Measurements from ENCODE around the gene EGFL7. TPM values are rescaled to one million over a fixed set of nuclear protein-coding genes. Genes with fewer than 3 reads are reported as not detected.

EGFL7 gene
- total and polyA plus RNA-seq, 2 of the 8 experiments (the other 6 are each of a cell fraction or from before 2014, with no cell fraction given) = 37.8 to 53.4 TPM

- Histone ChIP-seq H3K14ac (ENCODE audit: insufficient read length) (no peak overlapping the region), H3K23me2 (ENCODE audit: low read depth, low read length) (no peaks in the 10 kb centered on the region), H4K91ac (replicated peaks; ENCODE audit: insufficient read length, low read length) (no peak overlapping the region), H2BK20ac (ENCODE audit: low read length) (no peak overlapping the region), H2AK5ac (ENCODE audit: low read depth, low read length) (no peak overlapping the region; the same call in 1 of the 2 replicates), H3K79me2 (ENCODE audit: control insufficient read depth in 1 of 2, insufficient read depth in 2 of 2, low read length in 2 of 2) (no peaks in the 10 kb centered on the region), H3K18ac (ENCODE audit: extremely low read depth, low read length) (no peak overlapping the region), H2BK5ac (ENCODE audit: low read depth, low read length) (no peak overlapping the region), H3K56ac (replicated peaks; ENCODE audit: insufficient read length, low read depth, low read length) (no peak overlapping the region), H3K9ac (replicated peaks in 1 of 4; ENCODE audit: extremely low read depth in 1 of 4, low read depth in 3 of 4, low read length in 3 of 4) (no peak overlapping the region), H3K79me1 (ENCODE audit: low read depth, low read length) (no peaks in the 10 kb centered on the region), H3K4me3 (ENCODE audit: extremely low read depth in 1 of 4, insufficient read depth in 2 of 4, low read depth in 3 of 4, low read length in 4 of 4) (no peak overlapping the region), H2AFZ (ENCODE audit: low read length) (no peak overlapping the region), H3K27ac (ENCODE audit: low read depth, low read length) (no peak overlapping the region), H3K23ac (ENCODE audit: insufficient read length) (no peak overlapping the region), H3K36me3 (ENCODE audit: control insufficient read depth in 2 of 4, insufficient read depth in 4 of 4, low read length in 3 of 4) (no peaks in the 10 kb centered on the region), H3K9me3 (ENCODE audit: insufficient read depth in 2 of 2, low read depth in 1 of 2, low read length in 1 of 2) (no peaks in the 10 kb centered on the region), H4K20me1 (replicated peaks in 1 of 2; ENCODE audit: control insufficient read depth in 1 of 2, insufficient read depth in 2 of 2, low read length in 2 of 2) (no peaks in the 10 kb centered on the region), H3K4me2 (ENCODE audit: insufficient read depth in 1 of 2, low read depth in 2 of 2, low read length in 2 of 2) (no peak overlapping the region), H3K27me3 (replicated peaks in 1 of 4; ENCODE audit: control insufficient read depth in 3 of 4, extremely low read depth in 1 of 4, insufficient read depth in 3 of 4, low read length in 3 of 4) (peaks cover 0 to 6% (median 0%) of the 10 kb centered on the region in 4 experiments; a peak in 1 of 7 replicates), H2BK12ac (ENCODE audit: low read depth, low read length) (no peak overlapping the region; the same call in 1 of the 2 replicates), H4K8ac (ENCODE audit: extremely low read depth, insufficient read depth, low read length) (no peak overlapping the region), H3K4ac (replicated peaks; ENCODE audit: insufficient read length, low read depth, low read length) (no peak overlapping the region), H2BK120ac (replicated peaks; ENCODE audit: low read depth, low read length) (no peak overlapping the region), H3K4me1 (replicated peaks in 1 of 4; ENCODE audit: control insufficient read depth in 3 of 4, insufficient read depth in 4 of 4, low read length in 3 of 4) (peaks cover 0 to 10% (median 3%) of the 10 kb centered on the region in 4 experiments; a peak in 4 of 7 replicates), H4K5ac (ENCODE audit: insufficient read length, low read depth, low read length) (no peak overlapping the region), H2BK15ac (ENCODE audit: low read length) (0 out of 2 replicates have a peak overlapping the region, but pooled peaks have one; percentile 29)
- no peak for FAIRE-seq
- TF ChIP-seq SRF (IDR thresholded peaks at IDR 0.05; ENCODE audit: low read depth, low read length) (no peak), CHD1 (IDR thresholded peaks at IDR 0.05; ENCODE audit: low read depth, low read length) (no peak)
- WGBS, 2 experiments (ENCODE audit: extremely low coverage in 1 of 2, insufficient coverage in 1 of 2, insufficient read length in 1 of 2, insufficient replicate concordance in 2 of 2, low coverage in 1 of 2, low lambda C conversion rate in 2 of 2, missing lambda C conversion rate in 1 of 2) = 92% methylated on average over 16 of the region's 18 CpGs; no CpG with 5 or more reads in 1 of the 2 experiments
- DNase-seq (ENCODE audit: low read depth in 1 of 2, low spot score in 2 of 2) = peak in 1 of 2 experiments; percentile 42
- CTCF ChIA-PET (ENCODE audit: partially characterized antibody) = interaction anchor here (0.6 to 16.1 kb wide), 28 partner anchors 8 to 207 kb away, joined by 3 to 237 read pairs (median 5); no protein-coding TSS in a partner anchor
- POLR2A ChIA-PET (ENCODE audit: partially characterized antibody) = interaction anchor here (1.1 kb wide), 1 partner anchor 206 kb away, joined by 3 read pairs; no protein-coding TSS in a partner anchor
Observed at GRCh38 chr9:136645352-136645902, 17.3 kb upstream of the EGFL7 start.
